ENCODE measurements around the gene TUBB3. TPM values are rescaled to one million over a fixed set of nuclear protein-coding genes. Genes with fewer than 3 reads are reported as not detected.
"Not testable (repeated sequence)": the region's sequence is repeated elsewhere in the genome, so short reads cannot be mapped to it uniquely, and the experiment has no call there.

TUBB3 gene
- total RNA-seq, 1 donor from 2014 or later, result 459 TPM

DNA sequence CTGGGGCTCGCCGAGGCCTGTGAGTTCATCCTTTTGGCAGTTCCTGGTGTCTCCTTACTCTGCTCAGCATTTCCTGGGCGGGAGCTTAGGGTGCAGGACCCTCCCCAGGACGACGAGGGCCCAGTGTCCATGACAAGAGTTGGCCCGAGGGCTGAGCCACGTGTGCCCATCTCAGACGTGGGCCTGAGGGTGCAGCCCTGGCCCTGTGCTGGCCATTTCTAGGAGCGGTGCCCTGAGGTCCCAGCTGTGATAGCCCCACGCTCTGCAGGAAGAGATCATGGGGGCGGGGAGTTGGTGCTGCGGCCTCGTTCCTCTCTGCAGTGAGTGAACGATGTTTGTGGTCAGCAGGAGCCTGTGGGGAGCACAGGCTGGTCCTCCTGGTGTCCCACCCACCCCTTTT is 10.5 kb upstream of the TUBB3 start:
- DNase-seq (ENCODE audit: low read depth) (no peak), FAIRE-seq (no peak)
- H3K27me3 ChIP-seq (ENCODE audit: insufficient read depth, low read length), result no peaks in the 10 kb centered on the region
- H2AFZ ChIP-seq (ENCODE audit: low read depth, low read length), result no peak overlapping the region
- H3K4me1 ChIP-seq (ENCODE audit: insufficient read depth, low read length), result peaks cover 16% of the 10 kb centered on the region
- H3K9ac ChIP-seq (ENCODE audit: low read length), result no peak overlapping the region
- no peak overlapping the region for H3K4me2 ChIP-seq (ENCODE audit: low read length)
- no peak overlapping the region for H3K27ac Mint-ChIP-seq (ENCODE audit: unreplicated experiment)
- no peaks in the 10 kb centered on the region for H3K36me3 ChIP-seq (ENCODE audit: insufficient read depth, low read length)
- H3K9me3 Mint-ChIP-seq (ENCODE audit: unreplicated experiment), result no peaks in the 10 kb centered on the region
- H4K20me1 ChIP-seq (ENCODE audit: insufficient read depth, low read length), result peaks cover 49% of the 10 kb centered on the region
- no peak overlapping the region for H3K27ac ChIP-seq (ENCODE audit: low read depth, low read length)
- TF ChIP-seq EZH2 (IDR thresholded peaks at IDR 0.05; ENCODE audit: insufficient read depth, low read length) (no peak), CTCF (IDR thresholded peaks at IDR 0.05; ENCODE audit: insufficient read depth, low read depth, low read length) (no peak)
- H3K4me3 Mint-ChIP-seq (ENCODE audit: unreplicated experiment), result no peak overlapping the region
- H3K79me2 ChIP-seq (ENCODE audit: insufficient read depth, low read length), result no peaks in the 10 kb centered on the region
- peaks cover 4% of the 10 kb centered on the region for H3K4me1 Mint-ChIP-seq (ENCODE audit: low read depth, unreplicated experiment)
- H3K9me3 ChIP-seq (ENCODE audit: insufficient read depth, low read depth, low read length), result no peaks in the 10 kb centered on the region
- H3K27me3 Mint-ChIP-seq (ENCODE audit: low read depth, unreplicated experiment), result no peaks in the 10 kb centered on the region
- H3K4me3 ChIP-seq (ENCODE audit: insufficient read depth, low read depth, low read length), result no peak overlapping the region
- H3K36me3 Mint-ChIP-seq (ENCODE audit: low read depth, unreplicated experiment), result peaks cover 13% of the 10 kb centered on the region

DNA sequence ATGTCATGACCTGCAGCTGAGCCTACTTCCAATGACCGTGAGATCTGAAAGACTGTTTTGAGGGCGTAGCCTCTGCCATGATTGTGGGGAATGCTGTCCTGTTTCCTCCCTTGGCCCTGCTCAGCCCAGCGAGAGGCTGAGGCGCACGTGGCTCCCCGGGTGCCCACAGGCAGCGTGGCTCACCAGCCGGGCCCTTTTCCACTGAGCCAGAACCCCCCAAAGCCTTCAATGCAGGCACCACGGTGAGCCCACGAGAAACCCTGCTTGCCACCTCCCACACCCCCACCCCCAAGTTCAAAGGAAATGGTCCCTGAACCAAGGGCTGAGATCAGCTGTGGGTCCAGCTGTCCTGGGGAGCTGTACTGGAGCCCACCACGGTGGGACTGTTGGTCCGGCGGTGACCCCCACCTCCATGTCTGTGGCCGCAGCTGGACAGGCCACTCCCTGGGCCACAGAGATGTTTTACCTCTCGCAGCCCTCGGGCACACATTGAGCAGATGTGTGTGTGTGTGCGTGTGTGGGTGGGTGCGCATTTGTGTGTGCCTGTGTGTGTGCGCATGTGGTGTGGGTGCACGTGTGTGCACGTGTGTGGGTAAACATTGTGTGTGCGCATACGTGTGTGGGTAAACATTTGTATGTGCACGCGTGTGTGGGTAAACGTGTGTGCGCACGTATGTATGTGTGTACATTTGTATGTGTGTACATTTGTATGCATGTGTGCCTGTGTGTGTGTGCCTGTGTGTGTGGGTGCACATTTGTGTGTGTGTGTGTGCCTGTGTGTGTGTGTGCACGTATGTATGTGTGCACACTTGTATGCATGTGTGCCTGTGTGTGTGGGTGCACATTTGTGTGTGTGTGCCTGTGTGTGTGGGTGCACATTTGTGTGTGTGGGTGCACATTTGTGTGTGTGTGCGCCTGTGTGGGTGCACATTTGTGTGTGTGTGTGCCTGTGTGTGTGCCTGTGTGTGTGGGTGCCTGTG is 9.4 kb upstream of the TUBB3 start:
- H3K9me3 Mint-ChIP-seq (ENCODE audit: unreplicated experiment), result no peaks in the 10 kb centered on the region
- Histone ChIP-seq H3K27ac (ENCODE audit: low read depth, low read length) (no peak overlapping the region), H3K9ac (ENCODE audit: low read length) (no peak overlapping the region), H3K4me2 (ENCODE audit: low read length) (no peak overlapping the region), H3K36me3 (ENCODE audit: insufficient read depth, low read length) (no peaks in the 10 kb centered on the region), H3K9me3 (ENCODE audit: insufficient read depth, low read depth, low read length) (no peaks in the 10 kb centered on the region), H4K20me1 (ENCODE audit: insufficient read depth, low read length) (peaks cover 44% of the 10 kb centered on the region), H3K4me1 (ENCODE audit: insufficient read depth, low read length) (peaks cover 27% of the 10 kb centered on the region), H2AFZ (ENCODE audit: low read depth, low read length) (no peak overlapping the region), H3K27me3 (ENCODE audit: insufficient read depth, low read length) (no peaks in the 10 kb centered on the region), H3K4me3 (ENCODE audit: insufficient read depth, low read depth, low read length) (no peak overlapping the region), H3K79me2 (ENCODE audit: insufficient read depth, low read length) (peaks cover under 1% of the 10 kb centered on the region)
- no peak overlapping the region for H3K27ac Mint-ChIP-seq (ENCODE audit: unreplicated experiment)
- FAIRE-seq (no peak), DNase-seq (ENCODE audit: low read depth) (no peak)
- H3K36me3 Mint-ChIP-seq (ENCODE audit: low read depth, unreplicated experiment), result peaks cover 13% of the 10 kb centered on the region
- peaks cover 7% of the 10 kb centered on the region for H3K4me1 Mint-ChIP-seq (ENCODE audit: low read depth, unreplicated experiment)
- no peak for TF ChIP-seq EZH2 (IDR thresholded peaks at IDR 0.05; ENCODE audit: insufficient read depth, low read length)
- TF ChIP-seq CTCF (IDR thresholded peaks at IDR 0.05; ENCODE audit: insufficient read depth, low read depth, low read length), result no peak
- no peak overlapping the region for H3K4me3 Mint-ChIP-seq (ENCODE audit: unreplicated experiment)
- no peaks in the 10 kb centered on the region for H3K27me3 Mint-ChIP-seq (ENCODE audit: low read depth, unreplicated experiment)

- H3K9me3 Mint-ChIP-seq (ENCODE audit: unreplicated experiment); H3K4me3 Mint-ChIP-seq (ENCODE audit: unreplicated experiment); H3K4me2 ChIP-seq (ENCODE audit: low read length); DNase-seq (ENCODE audit: low read depth); H2AFZ ChIP-seq (ENCODE audit: low read depth, low read length); H3K36me3 ChIP-seq (ENCODE audit: insufficient read depth, low read length); H3K4me3 ChIP-seq (ENCODE audit: insufficient read depth, low read depth, low read length); FAIRE-seq; H3K27me3 Mint-ChIP-seq (ENCODE audit: low read depth, unreplicated experiment); H3K9ac ChIP-seq (ENCODE audit: low read length); H3K27ac ChIP-seq (ENCODE audit: low read depth, low read length); H3K27me3 ChIP-seq (ENCODE audit: insufficient read depth, low read length); H3K27ac Mint-ChIP-seq (ENCODE audit: unreplicated experiment); H3K9me3 ChIP-seq (ENCODE audit: insufficient read depth, low read depth, low read length): not testable (repeated sequence)
- Histone ChIP-seq H3K79me2 (ENCODE audit: insufficient read depth, low read length) (peaks cover 10% of the 10 kb centered on the region), H4K20me1 (ENCODE audit: insufficient read depth, low read length) (peaks cover 39% of the 10 kb centered on the region), H3K4me1 (ENCODE audit: insufficient read depth, low read length) (peaks cover 32% of the 10 kb centered on the region)
- peaks cover 11% of the 10 kb centered on the region for H3K36me3 Mint-ChIP-seq (ENCODE audit: low read depth, unreplicated experiment)
- H3K4me1 Mint-ChIP-seq (ENCODE audit: low read depth, unreplicated experiment), result peaks cover 10% of the 10 kb centered on the region
Measured at GRCh38 chr16:89914642-89915285, 8.4 kb upstream of the TUBB3 start.
